Glomerular endothelial cell (primary cell): ENCODE results near the gene LRRC27. TPM values are rescaled to one million over a fixed set of nuclear protein-coding genes. Genes with fewer than 3 reads are reported as not detected.

Experiments used
- DNase-seq: peaks from one replicate; pipeline ENCODE4 v3.0.0-alpha.2; 2011; ENCODE audit warnings: low read depth, low spot score; ENCODE audit errors: extremely low read depth
- total RNA-seq: library from RNA; depleted of rRNA; stranded (reverse); fragments of >200 nt; gene quantifications from 2 replicates; pipeline ENCODE4 v1.2.3, GENCODE V29; 2015

The LRRC27 gene
- total RNA-seq, 1 donor from 2014 or later = 18.4 TPM

GRCh38 chr10:132387764-132388210 lies 55.8 kb downstream of the LRRC27 start:
- DNase-seq = no peak

GRCh38 chr10:132388891-132389432 lies 57.0 kb downstream of the LRRC27 start:
- DNase-seq = no peak

GRCh38 chr10:132389433-132390169 lies 57.6 kb downstream of the LRRC27 start:
- DNase-seq = no peak

- DNase-seq = no peak
These were observed 58.4 kb downstream of the LRRC27 start for GRCh38 chr10:132390170-132390920.

GRCh38 chr10:132390921-132391675 lies 59.1 kb downstream of the LRRC27 start:
- DNase-seq = no peak

- DNase-seq = no peak
These were observed 59.7 kb downstream of the LRRC27 start for GRCh38 chr10:132391676-132392020.

- DNase-seq = no peak
These were observed 60.3 kb downstream of the LRRC27 start for GRCh38 chr10:132392184-132392800.

GRCh38 chr10:132392811-132393694 lies 61.1 kb downstream of the LRRC27 start:
- DNase-seq = no peak

- DNase-seq = no peak
These were observed 61.7 kb downstream of the LRRC27 start for GRCh38 chr10:132393695-132394181.

GRCh38 chr10:132394201-132394811 lies 62.3 kb downstream of the LRRC27 start:
- no peak for DNase-seq

GRCh38 chr10:132394936-132395703 lies 63.1 kb downstream of the LRRC27 start:
- no peak for DNase-seq

- no peak for DNase-seq
These were observed 63.9 kb downstream of the LRRC27 start for GRCh38 chr10:132395704-132396493.

- no peak for DNase-seq
These were observed 64.6 kb downstream of the LRRC27 start for GRCh38 chr10:132396494-132397035.

GRCh38 chr10:132397036-132397541 lies 65.1 kb downstream of the LRRC27 start, which contains the start of gene PWWP2B:
TSS of gene PWWP2B (plus strand) at chr10:132397200. CDS start at chr10:132397227, 27 bp downstream.
- DNase-seq = no peak

GRCh38 chr10:132397671-132398565 lies 65.9 kb downstream of the LRRC27 start:
- no peak for DNase-seq

GRCh38 chr10:132398566-132398991 lies 66.6 kb downstream of the LRRC27 start:
- DNase-seq = no peak
